Daoy (cell line): Measurements from ENCODE around the gene ABI2. TPM values are rescaled to one million over a fixed set of nuclear protein-coding genes. Genes with fewer than 3 reads are reported as not detected.
"Not testable (repeated sequence)": the region's sequence is repeated elsewhere in the genome, so short reads cannot be mapped to it uniquely, and the experiment has no call there.

Source experiments
- DNase-seq: peaks from one replicate; pipeline ENCODE4 v3.0.0-alpha.2; 2015; ENCODE audit warnings: low read depth
- total RNA-seq: library from RNA; depleted of rRNA; stranded (reverse); fragments of >200 nt; shearing (Covaris generic); gene quantifications from 2 replicates; pipeline ENCODE4 v1.2.3, GENCODE V29; 2014

The ABI2 gene
- total RNA-seq, 1 experiment from 2014 or later, result 25.7 TPM

DNA sequence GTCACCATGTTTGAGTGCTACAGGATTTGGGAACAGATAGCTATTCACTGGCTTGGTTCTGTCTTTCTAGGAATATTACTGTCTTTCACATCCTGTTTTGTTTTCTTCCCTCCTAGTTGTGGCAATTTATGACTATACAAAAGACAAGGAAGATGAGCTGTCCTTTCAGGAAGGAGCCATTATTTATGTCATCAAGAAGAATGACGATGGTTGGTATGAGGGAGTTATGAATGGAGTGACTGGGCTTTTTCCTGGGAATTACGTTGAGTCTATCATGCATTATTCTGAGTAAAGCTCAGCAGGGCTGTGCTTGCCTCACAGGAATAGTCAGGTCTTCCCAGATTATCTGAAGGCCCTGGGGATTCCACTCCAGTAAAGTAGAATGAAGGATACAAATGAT is 98.9 kb downstream of the ABI2 start:
- DNase-seq, result no peak

DNA sequence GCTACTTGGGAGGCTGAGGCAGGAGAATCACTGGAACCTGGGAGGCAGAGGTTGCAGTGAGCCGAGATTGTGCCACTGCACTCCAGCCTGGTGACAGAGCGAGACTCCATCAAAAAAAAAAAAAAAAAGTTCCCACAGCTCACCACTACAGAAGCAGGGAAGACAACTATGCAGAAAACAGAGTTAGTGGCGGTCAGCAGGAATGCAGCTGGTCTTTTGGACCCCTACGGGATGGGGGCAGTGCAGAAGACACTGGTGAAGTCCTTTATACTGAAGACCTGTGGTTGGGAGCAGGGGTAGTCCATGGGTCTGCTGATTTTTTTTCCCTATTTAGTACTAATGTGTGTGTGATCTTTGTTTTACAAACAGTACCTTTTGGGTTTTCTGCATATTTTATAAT is 101.4 kb downstream of the ABI2 start:
- DNase-seq, result not testable (repeated sequence)

DNA sequence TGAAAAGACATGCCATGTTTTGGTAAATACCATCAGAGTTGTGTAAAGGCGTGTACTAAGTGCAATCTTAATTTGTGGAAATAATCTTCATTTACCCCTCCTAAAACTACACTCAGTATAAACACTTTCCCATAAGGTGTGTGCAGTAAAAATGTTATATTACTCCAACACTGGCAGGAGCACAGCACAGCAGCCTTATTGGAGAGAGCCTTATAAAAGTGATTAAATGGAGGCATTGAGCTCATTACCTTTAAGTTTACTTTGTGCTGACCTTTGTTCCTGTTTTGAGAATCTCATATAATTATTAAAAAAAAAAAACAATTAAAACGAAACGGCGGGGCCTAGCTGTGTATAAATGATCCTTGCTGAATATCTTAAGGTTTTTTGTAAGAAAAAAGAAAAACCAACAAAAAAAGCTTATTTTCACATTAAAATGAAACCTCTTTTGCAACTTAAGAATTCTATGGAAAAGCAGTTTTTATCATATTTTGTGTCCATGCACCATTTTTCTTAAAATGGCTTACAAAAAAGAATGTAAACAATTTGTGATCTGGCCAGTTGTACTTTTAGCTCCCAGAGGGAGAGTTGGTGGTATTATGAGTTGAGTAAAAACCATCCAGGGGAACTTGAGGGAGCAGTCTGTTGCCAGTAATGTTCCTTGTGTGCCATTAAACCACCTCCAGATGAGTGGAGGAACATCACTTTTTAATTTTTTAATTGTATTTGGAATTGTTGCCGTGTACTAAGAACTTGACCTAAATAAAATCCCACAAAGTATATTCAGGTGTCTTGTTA is 103.4 kb downstream of the ABI2 start:
- DNase-seq, result no peak

DNA sequence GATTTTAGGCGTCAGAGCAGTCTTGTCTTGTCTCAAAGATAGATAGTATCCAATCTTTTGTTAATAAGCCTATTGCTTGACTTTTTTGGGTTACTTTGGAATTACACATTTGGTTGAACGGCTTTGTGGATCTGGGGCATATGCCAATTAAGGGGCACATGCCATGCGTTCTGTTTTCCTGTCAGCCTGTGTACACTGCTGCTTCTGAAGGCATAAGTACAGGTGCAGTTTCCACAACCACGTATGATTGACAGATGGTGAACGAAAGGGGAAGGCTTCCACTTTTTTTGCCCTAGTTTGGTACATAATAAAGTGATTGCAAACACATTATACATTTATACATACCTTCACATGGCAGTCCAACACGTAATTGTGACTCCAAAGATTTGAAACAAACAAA is 104.6 kb downstream of the ABI2 start:
- no peak for DNase-seq

DNA sequence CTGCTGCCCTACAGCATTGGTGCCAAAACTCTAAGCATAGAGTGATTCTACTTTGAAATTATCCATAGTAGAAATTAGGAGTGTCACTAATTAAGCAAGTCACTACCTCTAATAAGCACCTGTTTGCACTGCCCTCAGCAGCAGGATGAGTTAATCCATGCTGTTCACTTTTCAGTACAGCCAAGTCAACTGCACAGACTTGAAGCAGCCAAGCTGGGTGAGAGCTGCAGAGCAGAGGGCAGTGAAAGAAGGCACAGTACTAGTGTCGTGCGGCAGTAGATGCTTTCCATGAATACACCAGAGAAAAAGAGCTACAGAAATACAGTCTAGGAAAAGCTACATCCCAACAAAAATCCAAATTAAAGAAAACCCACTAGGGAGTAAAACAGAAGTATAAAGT is 108.3 kb downstream of the ABI2 start:
- DNase-seq, result no peak

DNA sequence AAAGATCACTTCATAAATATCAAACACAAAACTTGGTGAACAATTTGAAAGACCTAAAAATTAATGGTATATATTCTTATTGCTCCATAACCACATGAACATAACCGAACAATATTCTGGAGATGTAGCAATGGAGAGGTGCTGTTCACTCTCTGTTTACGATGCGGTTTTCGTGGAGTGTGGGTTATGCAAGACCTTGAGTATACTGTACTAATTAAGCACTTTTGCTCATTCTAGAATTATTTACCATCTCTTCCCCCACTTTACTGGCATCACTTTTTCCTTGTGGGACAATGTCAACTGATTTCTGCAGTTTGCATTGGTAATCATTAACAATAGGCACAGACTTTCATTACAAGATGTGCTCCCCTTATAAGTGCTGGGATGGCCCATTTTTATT is 109.3 kb downstream of the ABI2 start:
- DNase-seq, result no peak

DNA sequence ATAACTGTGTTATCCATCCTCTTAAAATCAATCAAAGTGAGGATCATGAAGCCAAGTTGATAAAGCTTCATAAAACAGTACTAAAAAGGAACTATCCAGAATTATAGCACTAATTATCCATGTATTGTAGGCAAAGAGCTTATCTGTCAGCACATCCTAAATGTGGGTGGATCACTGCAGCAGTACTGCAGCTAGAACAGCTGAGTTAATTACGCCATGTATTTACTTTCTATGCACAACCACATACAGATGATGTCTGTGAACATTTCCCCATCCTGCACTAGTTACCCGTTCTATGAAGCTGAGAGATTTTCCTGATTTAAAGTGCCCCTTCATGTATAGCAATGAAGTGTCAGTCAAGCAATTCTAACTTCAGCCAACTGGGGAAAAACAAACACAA is 110.3 kb downstream of the ABI2 start:
- DNase-seq, result no peak

DNA sequence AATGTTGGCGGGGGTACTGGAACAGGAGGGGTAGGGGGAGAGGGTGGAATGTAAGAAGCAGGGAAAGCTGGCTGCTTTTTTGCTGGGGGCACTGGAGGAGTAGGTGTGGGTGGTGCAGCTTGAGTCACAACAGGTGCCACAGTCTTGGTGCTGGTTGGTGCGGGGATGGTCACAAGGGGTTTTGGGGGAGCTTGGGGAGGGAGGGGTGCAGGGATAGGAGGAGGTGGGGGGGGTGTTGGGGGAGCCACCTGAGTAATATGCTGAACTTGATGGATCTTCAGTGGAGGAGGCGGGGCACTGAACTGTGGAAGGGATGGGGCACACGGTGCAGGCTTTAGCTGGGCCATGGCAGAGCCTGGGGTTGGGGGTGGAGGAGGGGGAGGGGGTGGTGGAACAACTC is 112.5 kb downstream of the ABI2 start:
- DNase-seq, result no peak

DNA sequence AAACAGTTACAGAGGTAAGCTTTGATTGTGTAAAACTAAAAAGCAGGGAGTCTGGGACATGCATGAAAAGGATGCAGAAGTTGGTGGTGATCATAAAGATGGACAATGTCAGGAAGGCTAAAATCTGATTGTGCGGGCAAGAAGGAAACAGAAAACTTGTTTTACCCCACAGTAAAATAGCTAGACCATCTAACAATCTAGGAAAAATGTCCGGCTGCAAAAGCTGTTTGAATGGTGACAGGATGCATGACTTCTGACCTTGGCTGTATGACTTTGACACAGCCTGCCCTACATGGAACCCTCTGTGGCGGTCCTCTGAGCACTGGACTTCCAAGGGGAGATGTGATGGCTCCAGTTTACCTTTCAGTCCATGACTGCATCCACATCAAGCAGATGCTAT is 113.3 kb downstream of the ABI2 start:
- no peak for DNase-seq

DNA sequence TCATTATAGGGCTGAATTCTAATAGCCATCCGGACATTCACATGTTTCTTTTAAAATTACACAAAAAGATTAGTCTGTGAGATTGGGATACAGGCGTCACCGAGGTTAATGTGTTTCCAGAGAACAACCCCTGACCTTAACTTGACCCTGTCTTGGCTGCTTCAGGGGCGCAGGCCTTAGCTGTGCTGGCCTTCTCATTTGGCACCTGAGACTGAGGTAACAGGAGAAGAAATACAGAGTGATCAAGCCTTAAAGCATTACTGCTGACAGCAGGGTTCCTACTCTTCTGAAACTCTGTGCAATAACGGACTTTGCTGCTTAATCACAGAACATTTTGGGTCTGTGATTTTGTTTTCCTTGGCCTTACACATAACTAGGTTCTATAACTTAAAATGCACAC is 114.3 kb downstream of the ABI2 start:
- no peak for DNase-seq

DNA sequence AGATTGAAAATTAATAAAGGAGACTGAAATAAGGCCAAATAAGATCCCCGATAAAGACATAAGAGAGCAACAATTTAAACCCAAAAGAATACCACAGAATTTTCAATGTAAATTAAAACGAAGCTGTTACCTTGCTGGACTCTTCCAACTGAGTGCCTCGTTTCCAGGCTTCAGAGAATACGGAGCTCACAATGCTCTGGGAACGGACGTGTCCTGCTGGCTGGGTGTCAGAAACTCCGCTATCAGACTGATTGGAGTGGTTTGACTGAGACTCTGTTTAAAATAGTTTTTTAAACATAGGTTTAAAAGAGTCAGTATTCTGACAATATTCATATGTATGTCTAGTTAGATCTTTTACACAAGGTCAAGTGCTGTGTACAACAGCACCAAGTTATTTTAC is 116.5 kb downstream of the ABI2 start:
- no peak for DNase-seq

DNA sequence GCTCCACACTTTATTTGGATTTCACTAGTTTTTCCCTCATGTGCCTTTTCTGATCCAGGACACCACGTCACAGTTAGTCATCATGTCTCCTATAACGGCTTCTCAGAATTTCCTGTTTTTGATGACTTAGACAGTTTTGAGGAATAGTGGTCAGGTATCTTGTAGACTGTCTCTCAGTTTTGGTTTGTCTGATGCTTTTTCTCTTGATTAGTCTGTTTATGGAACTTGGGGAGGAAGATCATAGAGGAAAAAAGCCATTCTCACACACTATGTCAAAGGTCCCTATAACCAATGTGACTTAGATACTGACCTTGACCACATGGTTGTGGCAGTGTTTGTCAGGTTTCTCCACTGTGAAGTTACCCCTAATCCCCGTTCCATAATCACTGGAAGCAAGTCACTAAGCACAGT is 117.9 kb downstream of the ABI2 start:
- peak; percentile 64 for DNase-seq

DNA sequence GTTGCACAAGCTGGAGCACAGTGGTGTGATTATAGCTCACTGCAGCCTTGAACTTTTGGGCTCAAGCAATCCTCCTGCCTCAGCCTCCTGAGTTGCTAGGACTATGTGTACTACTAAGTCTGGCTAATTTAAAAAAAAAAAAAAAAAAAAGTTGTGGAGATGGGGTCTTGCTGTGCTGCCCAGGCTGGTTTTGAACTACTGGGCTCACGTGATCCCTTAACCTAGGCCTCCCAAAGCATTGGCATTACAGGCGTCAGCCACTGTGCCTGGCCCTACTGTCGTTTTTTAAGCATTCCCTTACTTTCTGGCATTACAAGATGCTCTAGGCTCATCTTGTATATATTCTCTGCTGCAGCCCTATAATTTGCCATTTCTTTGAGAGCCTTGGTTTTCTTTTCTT is 118.6 kb downstream of the ABI2 start:
- DNase-seq, result no peak

DNA sequence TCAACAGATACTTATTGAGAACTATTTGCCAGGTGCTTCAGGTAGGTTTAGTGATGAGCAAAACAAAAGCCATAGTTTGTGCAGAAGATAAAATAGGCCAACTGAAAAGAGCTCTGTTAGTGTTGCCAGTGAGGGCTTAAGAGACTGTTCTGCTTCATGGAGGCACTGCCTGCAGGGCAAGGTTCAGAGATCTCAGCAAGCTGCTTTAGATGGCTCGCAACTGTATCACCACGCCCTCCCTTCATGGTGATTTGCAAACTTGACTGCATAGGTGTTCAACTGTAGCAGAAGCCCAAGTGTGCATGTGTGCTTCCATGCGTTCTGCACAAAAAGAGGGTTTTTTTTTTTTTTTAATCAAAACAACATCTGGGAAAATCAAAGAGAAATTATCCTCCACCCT is 122.4 kb downstream of the ABI2 start:
- DNase-seq, result no peak

DNA sequence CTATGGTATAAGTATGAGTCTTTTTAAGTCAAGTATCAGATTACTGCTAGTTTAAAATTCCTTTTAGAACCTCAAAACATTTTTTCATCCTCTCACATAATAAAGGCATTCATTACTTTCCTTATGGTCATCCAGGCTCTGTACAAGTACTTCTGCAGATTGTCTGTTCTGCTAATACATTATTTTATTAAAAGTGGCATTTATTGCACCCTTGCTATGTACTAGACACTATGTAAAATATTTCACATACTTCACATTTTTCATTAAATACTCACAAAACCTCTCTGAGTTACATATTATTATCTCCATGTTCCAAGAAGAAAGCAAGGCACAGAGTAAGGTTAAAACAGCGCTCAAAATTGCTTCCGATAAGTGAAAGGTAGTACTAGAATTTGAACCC is 122.8 kb downstream of the ABI2 start:
- DNase-seq, result no peak

DNA sequence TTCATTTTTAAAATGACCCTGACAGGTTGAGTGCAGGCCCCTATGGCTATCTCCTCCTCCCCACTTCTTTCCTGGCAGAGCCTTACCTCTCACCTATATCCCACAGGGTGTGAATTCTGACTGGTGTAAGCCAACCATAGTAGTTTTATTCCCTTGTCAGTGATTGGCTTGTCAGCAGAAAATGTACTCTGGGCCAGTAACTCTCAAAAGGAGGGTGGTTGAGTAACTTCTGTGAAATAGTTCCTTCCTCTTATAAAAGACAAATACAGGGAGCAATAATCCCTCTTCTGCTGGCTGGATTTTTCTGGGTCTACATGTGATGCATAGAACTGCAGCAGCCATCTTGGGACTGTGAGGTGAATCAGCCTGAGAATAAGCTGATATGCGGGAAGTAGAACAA is 123.5 kb downstream of the ABI2 start:
- DNase-seq, result no peak

DNA sequence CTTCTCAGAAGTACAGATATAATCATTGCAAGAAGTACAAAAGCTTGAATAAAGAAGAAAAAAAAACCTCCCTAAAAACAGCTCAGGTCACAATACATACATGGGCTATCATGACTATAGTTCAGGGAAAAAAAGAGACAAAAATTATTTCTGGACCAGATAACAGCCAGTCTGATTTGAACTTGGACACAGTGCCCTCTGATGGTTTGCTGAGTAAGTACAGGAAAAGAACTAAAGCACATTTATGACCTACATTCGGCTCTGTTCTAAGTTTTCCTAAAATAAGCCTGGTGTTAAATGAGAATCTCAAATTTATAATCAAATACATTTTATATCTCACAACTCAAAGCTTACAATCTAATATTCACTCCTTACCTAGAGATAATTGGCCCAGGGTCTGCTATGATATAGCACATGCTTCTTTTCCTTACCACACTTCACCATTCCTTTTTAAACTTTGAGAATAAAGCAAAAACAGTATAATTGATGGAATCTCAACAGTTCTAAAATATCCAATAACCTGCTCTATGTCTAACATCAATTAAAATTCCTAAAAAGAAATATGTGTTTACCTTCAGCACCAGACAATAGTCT is 125.8 kb downstream of the ABI2 start:
- peak; percentile 39 for DNase-seq

DNA sequence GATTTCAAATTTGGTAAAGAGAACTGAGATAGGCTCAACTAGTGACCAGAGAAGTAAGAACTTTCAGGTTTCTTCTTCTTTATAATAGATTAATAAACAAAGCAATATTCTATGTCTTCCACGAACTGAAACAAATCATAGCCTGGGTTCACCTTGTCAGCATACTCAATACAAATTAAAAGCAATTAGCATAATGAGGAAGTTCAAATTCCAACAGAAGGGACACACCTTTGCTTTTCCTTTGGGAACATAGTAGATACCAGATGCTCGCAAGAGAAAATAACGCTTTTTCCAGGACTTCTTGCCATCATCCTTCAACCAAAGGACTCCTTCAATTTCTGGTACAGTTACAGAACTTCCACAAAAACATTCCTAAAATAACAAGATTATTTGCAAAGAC is 127.0 kb downstream of the ABI2 start:
- no peak for DNase-seq

DNA sequence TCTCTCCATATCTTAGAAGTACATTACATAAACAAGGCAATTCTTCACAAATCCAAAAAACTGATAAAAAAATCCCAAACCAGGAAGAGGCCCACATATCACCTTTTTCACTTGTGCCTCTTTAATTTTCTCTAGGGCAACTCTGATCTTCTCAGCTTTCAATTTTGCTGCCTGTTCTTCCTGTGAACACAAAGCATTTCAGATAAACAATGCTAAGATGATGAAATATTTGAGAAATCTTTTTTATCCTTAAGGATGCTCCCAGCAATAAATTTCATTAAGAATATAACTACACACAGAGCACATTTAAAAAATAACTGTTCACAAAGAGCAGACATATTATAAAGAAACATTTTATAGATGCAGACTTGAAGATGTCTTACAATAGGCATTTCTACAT is 133.6 kb downstream of the ABI2 start:
- no peak for DNase-seq

DNA sequence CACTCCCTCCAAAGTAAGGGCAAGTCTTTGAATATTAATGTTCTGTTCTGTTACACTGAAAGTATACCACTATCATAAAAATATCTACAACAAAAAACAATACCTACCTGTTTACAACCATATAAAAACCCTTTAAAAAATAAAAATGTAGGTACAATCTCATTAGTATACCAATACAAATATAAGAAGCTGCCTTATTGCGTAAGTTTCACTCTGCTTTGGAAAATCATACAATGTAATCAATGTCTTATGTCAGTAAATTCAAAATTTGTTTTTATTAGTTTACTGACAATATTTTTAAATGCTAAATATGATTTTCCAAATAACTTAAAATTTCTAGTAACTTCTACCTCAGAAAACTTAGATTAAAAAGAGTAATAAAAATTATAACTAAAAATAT is 134.1 kb downstream of the ABI2 start:
- no peak for DNase-seq

DNA sequence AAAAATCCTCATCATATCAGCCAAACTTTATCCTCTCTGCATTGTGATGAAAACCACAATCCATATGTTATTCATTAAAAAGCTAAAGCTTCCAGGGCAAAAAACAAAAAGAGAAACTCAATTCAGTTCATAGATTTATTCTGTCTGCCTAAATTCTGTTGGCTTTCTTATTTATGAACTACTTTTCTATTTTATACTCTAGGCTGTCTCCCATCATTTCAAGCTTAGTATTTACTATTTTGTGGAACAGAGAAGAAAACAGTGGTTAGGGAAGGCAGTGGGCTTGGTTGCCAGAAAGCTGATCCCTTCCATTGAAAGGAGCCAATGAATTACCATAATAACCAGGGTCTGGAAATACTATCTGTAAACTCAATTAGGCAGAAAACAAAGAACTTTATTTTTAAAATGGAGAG is 135.1 kb downstream of the ABI2 start:
- no peak for DNase-seq

DNA sequence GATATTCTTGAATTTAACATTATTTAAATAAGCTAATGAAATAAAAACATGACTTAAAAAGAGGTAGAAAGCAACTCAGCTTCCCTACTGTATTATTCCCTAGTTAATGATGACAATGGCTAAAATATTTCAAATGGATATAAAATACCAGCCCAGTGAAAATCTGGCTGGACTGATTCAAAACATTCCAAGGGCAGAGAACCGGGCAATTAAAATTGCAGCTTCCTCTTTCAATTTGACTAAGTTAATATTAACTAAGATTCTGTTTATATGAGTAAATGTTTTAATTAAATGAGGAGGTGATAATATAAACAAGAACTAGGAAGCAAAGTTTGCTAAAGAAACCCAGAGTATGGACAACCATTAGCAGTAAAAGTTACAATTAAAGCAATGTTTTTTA is 141.4 kb downstream of the ABI2 start:
- no peak for DNase-seq

DNA sequence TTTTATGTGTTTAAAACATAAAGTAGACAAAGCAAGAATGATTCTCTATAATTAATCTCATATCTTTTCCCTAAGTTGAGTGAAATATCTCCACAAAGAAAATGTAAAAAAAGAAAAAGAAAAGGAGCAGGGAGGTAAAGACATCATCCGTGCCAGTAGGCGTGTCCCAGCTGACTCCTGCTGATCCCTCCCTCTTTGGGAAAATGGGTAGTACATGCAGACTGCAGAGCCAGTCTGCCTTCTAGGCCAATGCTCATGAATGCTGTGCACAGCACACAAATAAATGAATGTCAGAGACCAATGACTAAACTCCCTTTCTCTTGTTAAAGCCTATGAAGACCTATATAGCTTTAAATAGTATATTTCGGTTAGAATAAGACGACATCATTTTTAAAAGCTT is 142.2 kb downstream of the ABI2 start:
- DNase-seq, result no peak

DNA sequence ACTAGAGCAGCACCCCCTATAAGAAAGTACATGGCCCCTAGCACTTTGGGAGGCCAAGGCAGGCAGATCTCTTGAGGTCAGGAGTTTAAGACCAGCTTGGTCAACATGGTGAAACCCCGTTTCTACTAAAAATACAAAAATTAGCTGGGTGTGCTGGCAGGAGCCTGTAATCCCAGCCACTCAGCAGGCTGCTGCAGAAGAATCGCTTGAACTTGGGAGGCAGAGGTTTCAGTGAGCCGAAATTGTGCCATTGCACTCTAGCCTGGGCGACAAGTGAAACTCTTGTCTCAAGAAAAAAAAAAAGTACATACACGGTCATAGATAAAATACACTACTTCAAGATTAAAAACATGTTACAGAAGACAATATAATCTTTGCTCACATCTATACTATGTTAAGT is 143.1 kb downstream of the ABI2 start:
- no peak for DNase-seq
